Measurements from ENCODE around the gene GRID1.

DNA sequence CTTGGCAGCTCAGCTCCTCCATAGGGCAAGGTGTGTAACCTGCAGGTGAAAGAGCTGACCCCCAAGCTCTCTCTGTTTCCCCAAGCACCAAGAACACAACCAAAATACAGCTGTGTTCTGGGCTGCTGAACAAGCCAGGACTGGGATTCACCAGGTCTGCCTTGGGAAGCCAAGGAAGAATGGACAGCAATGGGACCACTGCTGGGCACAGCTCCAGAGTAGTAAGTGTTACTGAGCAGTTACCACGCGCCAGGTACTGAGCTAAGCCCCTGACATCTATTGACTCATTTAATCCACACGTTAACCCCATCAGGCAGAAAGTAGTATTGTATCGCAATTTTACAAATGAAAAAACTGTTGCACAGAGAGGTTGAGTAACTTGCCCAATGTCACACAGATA is 168.3 kb downstream of the GRID1 start:
- TF ChIP-seq, protein P1, sequence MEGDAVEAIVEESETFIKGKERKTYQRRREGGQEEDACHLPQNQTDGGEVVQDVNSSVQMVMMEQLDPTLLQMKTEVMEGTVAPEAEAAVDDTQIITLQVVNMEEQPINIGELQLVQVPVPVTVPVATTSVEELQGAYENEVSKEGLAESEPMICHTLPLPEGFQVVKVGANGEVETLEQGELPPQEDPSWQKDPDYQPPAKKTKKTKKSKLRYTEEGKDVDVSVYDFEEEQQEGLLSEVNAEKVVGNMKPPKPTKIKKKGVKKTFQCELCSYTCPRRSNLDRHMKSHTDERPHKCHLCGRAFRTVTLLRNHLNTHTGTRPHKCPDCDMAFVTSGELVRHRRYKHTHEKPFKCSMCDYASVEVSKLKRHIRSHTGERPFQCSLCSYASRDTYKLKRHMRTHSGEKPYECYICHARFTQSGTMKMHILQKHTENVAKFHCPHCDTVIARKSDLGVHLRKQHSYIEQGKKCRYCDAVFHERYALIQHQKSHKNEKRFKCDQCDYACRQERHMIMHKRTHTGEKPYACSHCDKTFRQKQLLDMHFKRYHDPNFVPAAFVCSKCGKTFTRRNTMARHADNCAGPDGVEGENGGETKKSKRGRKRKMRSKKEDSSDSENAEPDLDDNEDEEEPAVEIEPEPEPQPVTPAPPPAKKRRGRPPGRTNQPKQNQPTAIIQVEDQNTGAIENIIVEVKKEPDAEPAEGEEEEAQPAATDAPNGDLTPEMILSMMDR (optimal IDR thresholded peaks at IDR 0.05 in 1 of 3, IDR thresholded peaks at IDR 0.05 in 1 of 3, conservative IDR thresholded peaks at IDR 0.05 in 1 of 3; ENCODE audit: extremely low read depth in 1 of 3, insufficient read depth in 2 of 3, low read length in 3 of 3) = no peak
- no peak for TF ChIP-seq EZH2 (IDR thresholded peaks at IDR 0.05; ENCODE audit: low read length)
